GM12878 (cell line): ENCODE results near the gene MAP4K2. TPM values are rescaled to one million over a fixed set of nuclear protein-coding genes. Genes with fewer than 3 reads are reported as not detected.

ENCODE experiments used
- ATAC-seq: fragments of 200-7000 bp; cut with Tn5 transposase; 3 replicates; pipeline ENCODE4 v1.9.1; 2020; ENCODE audit warnings: mild to moderate bottlenecking, moderate library complexity
- BruUV-seq: library from RNA; stranded (reverse); fragments of 400-500 nt; replicated peaks from 2 replicates; lab custom pipeline; 2021; lab: Mats Ljungman, UMichigan
- CTCF ChIA-PET: fragments of 300-600 bp; sonication (Branson Sonifier 250); formaldehyde crosslinking; extraction: SDS; loops from one replicate; lab custom pipeline; 2021; ENCODE audit warnings: inconsistent platforms; lab: Yijun Ruan, JAX
- POLR2A ChIA-PET: fragments of 350-600 bp; formaldehyde crosslinking; extraction: SDS; loops from one replicate; lab custom pipeline; 2021; ENCODE audit warnings: inconsistent platforms; lab: Charles Lee
- RAD21 ChIA-PET: fragments of 300-600 bp; sonication (Branson Sonifier 250); formaldehyde crosslinking; loops from one replicate; lab custom pipeline; 2023; ENCODE audit warnings: antibody characterized with exemption; ENCODE audit not compliant: unreplicated experiment; lab: Charles Lee
- SMC1A ChIA-PET: fragments of 300-600 bp; sonication (Branson Sonifier 250); formaldehyde crosslinking; loops from one replicate; lab custom pipeline; 2023; ENCODE audit not compliant: unreplicated experiment, uncharacterized antibody; lab: Charles Lee
- DNase-seq: peaks from one replicate; pipeline ENCODE4 v3.0.0-alpha.2; 2011; ENCODE audit warnings: low read depth, low spot score
- FAIRE-seq: peaks from 3 replicates; lab custom pipeline; 2011; peaks lifted over from hg19 to GRCh38; lab: Jason Lieb, UNC
- H2AFZ ChIP-seq: 2 replicates; pipeline ENCODE4 v1.6.0; 2011; ENCODE audit warnings: low read depth, low read length, control low read depth; ENCODE audit not compliant: control insufficient read depth
- H3K27ac ChIP-seq: 2 replicates; pipeline ENCODE4 v1.5.1; 2011; ENCODE audit warnings: control low read depth; ENCODE audit not compliant: control insufficient read depth, insufficient read depth
- H3K27me3 ChIP-seq, 2 experiments: replicated peaks in 1 of 2; 2 replicates each; pipeline versions ENCODE4 v1.6.0 to v1.6.1; 2011; ENCODE audit warnings: low read length in 1 of 2; ENCODE audit not compliant: control insufficient read depth in 2 of 2, insufficient read depth in 2 of 2
- H3K36me3 ChIP-seq, 2 experiments: 2 replicates each; pipeline ENCODE4 v1.5.1; 2011; ENCODE audit warnings: low read length in 1 of 2; ENCODE audit not compliant: control insufficient read depth in 2 of 2, insufficient read depth in 2 of 2
- H3K4me1 ChIP-seq: 2 replicates; pipeline ENCODE4 v1.6.1; 2011; ENCODE audit warnings: mild to moderate bottlenecking, low read length, moderate library complexity, mixed read lengths; ENCODE audit not compliant: control insufficient read depth, insufficient read depth
- H3K4me2 ChIP-seq: 2 replicates; pipeline ENCODE4 v1.6.0; 2011; ENCODE audit warnings: control low read depth; ENCODE audit not compliant: control insufficient read depth, insufficient read depth
- H3K4me3 ChIP-seq: fragments of 200-600 bp; sonication (generic); 2 replicates; pipeline ENCODE4 v1.5.1; 2016
- H3K79me2 ChIP-seq: 2 replicates; pipeline ENCODE4 v1.6.0; 2011; ENCODE audit warnings: low read length; ENCODE audit not compliant: control insufficient read depth, insufficient read depth
- H3K9ac ChIP-seq: 2 replicates; pipeline ENCODE4 v1.8.0; 2011; ENCODE audit warnings: low read length, control low read depth, mixed read lengths; ENCODE audit not compliant: control insufficient read depth, insufficient read depth
- H3K9me3 ChIP-seq: replicated peaks from 3 replicates; pipeline ENCODE4 v1.5.1; 2011; ENCODE audit warnings: mild to moderate bottlenecking, low read length; ENCODE audit not compliant: control insufficient read depth, insufficient read depth
- H4K20me1 ChIP-seq: 2 replicates; pipeline ENCODE4 v1.6.0; 2011; ENCODE audit not compliant: control insufficient read depth, insufficient read depth
- BACH1 ChIP-seq: fragments of 450-650 bp; IDR thresholded peaks from 2 replicates; pipeline ENCODE4 v1.6.1; 2017; ENCODE audit warnings: mild to moderate bottlenecking, borderline replicate concordance
- FOS ChIP-seq: IDR thresholded peaks from 3 replicates; pipeline ENCODE4 v1.6.1; 2011; ENCODE audit warnings: borderline replicate concordance; ENCODE audit not compliant: insufficient read length; ENCODE audit errors: extremely low read depth
- NFIC ChIP-seq: IDR thresholded peaks from 2 replicates; pipeline ENCODE4 v1.6.1; 2012; ENCODE audit warnings: low read depth, mild to moderate bottlenecking, inconsistent platforms, low read length, moderate library complexity
- NFYA ChIP-seq: IDR thresholded peaks from 2 replicates; pipeline ENCODE4 v1.6.1; 2011; ENCODE audit warnings: low read depth, mild to moderate bottlenecking, low read length, improper control_type of control experiment, borderline replicate concordance
- RUNX3 ChIP-seq: IDR thresholded peaks from 2 replicates; pipeline ENCODE4 v1.6.1; 2012; ENCODE audit warnings: low read length, inconsistent platforms
- SMARCA5 ChIP-seq: fragments of 450-650 bp; IDR thresholded peaks from 2 replicates; pipeline ENCODE4 v1.6.1; 2017; ENCODE audit warnings: mild to moderate bottlenecking
- WRNIP1 ChIP-seq: IDR thresholded peaks from 2 replicates; pipeline ENCODE4 v1.6.1; 2011; ENCODE audit warnings: low read depth, low read length, improper control_type of control experiment, borderline replicate concordance
- ZSCAN29 ChIP-seq: fragments of 450-650 bp; IDR thresholded peaks from 2 replicates; pipeline ENCODE4 v1.6.1; 2017; ENCODE audit warnings: mild to moderate bottlenecking, moderate library complexity
- WGBS: methylation state at CpG from one replicate; pipeline ENCODE4 v1.1.6; 2016; ENCODE audit warnings: low lambda C conversion rate; ENCODE audit not compliant: insufficient replicate concordance, insufficient coverage; ENCODE audit errors: missing lambda C conversion rate; 5-methylcytosine and 5-hydroxymethylcytosine counted together
- in situ Hi-C: fragments of 300-500 bp; cut with MboI; formaldehyde crosslinking; loops from 9 replicates; pipeline ENCODE4 v1.14.3; 2018; ENCODE audit warnings: mixed read lengths
- intact Hi-C: fragments of 100-400 bp; cut with micrococcal nuclease; formaldehyde crosslinking; loops from one replicate; pipeline ENCODE4 v1.14.2; 2022; ENCODE audit not compliant: unreplicated experiment
- polyA plus RNA-seq, 11 experiments: library from polyadenylated mRNA; depleted of rRNA in 4 of 11; unstranded in 6 of 11; stranded (reverse) in 5 of 11; fragments of >200 nt; fragmentation: Nextera tagmentation in 4 of 11; fragmentation: Illumina TruSeq in 1 of 11; extraction: Ambion mirVana in 4 of 11; extraction: Trizol in 1 of 11; gene quantifications; 1 replicate in 1 of 11; 2 replicates in 10 of 11; pipeline versions ENCODE4 v1.2.1 to v1.2.3, GENCODE V29; 2011 to 2016; ENCODE audit warnings: inconsistent platforms in 2 of 11, missing spikeins in 2 of 11, low read depth in 1 of 11
- total RNA-seq, 4 experiments: library from RNA; depleted of rRNA in 3 of 4; stranded (reverse); fragments of >200 nt in 3 of 4; fragmentation: Illumina TruSeq in 1 of 4; extraction: Trizol in 1 of 4; gene quantifications; 2 replicates each; pipeline versions ENCODE4 v1.2.1 to v1.2.3, GENCODE V29; 2013 to 2021
- TF ChIP-seq, protein P1 (sequence below): fragments of 450-650 bp; IDR thresholded peaks from 2 replicates; pipeline ENCODE4 v1.6.1; 2017; ENCODE audit warnings: mild to moderate bottlenecking
- TF ChIP-seq, protein P2 (sequence below): IDR thresholded peaks from 2 replicates; pipeline ENCODE4 v1.6.1; 2011; ENCODE audit warnings: mild to moderate bottlenecking, low read depth, low read length, moderate library complexity; ENCODE audit not compliant: insufficient replicate concordance

MAP4K2 gene
- total and polyA plus RNA-seq, 10 of the 15 experiments (the other 5 are each of a cell fraction or from before 2014, with no cell fraction given): 0.98 to 78.1 (median 48.9) TPM

DNA sequence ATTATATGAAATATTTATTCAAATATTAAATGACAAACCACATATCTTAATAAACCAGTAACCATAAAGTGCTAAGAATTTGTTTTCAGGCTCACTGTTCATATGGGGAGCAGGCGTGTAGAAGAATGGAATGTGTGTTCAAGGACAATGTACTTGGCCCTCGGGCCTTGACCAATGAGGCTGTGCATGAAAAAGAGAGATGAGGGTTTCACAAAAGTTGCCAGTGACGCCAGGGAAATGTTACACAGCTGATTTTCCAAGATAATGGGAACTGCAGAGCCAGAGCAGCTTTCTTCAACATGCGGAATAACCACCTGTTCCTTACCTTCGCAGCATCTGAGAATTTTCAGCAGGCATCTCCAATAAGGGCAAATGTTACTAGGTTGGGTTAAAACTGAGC is 28.9 kb downstream of the MAP4K2 start:
- no peak for ATAC-seq
- Histone ChIP-seq H3K27me3 (no peaks in the 10 kb centered on the region), H4K20me1 (peaks cover 24% of the 10 kb centered on the region), H3K4me3 (0 out of 2 replicates have a peak overlapping the region, but pooled peaks have one; percentile 14), H3K36me3 (peaks cover 24 to 61% of the 10 kb centered on the region in 2 experiments), H2AFZ (no peak overlapping the region), H3K9ac (no peak overlapping the region), H3K4me2 (peak overlapping the region; percentile 80), H3K9me3 (no peaks in the 10 kb centered on the region; the same call in 2 of the 3 replicates), H3K27ac (no peak overlapping the region), H3K4me1 (peaks cover 36% of the 10 kb centered on the region), H3K79me2 (peaks cover 66% of the 10 kb centered on the region)
- in situ Hi-C loops (no loop called here), intact Hi-C loops (loop anchor here (10.0 kb wide), 1 partner anchor 341 kb away; the partner anchor contains the start of genes TM7SF2 and ZNHIT2)
- no peak for DNase-seq
- ChIA-PET RAD21 (interaction anchor here (1.1 to 2.1 kb wide), 2 partner anchors 35 to 86 kb away, joined by 4 to 5 read pairs; no protein-coding TSS in a partner anchor), SMC1A (interaction anchor here (1.4 kb wide), 1 partner anchor 555 kb away, joined by 3 read pairs; no protein-coding TSS in a partner anchor), POLR2A (no interaction called here), CTCF (interaction anchor here (0.6 to 2.7 kb wide), 5 partner anchors 9 to 34 kb away, joined by 3 to 15 read pairs (median 4); no protein-coding TSS in a partner anchor)
- no peak for FAIRE-seq
- 66% methylated on average over 5 of the region's 5 CpGs for WGBS
- BruUV-seq: no TSS peak
- TF ChIP-seq WRNIP1 (no peak), BACH1 (no peak), NFYA (no peak), SMARCA5 (no peak), FOS (no peak), ZSCAN29 (no peak), RUNX3 (no peak), NFIC (no peak)
- TF ChIP-seq, protein P1, sequence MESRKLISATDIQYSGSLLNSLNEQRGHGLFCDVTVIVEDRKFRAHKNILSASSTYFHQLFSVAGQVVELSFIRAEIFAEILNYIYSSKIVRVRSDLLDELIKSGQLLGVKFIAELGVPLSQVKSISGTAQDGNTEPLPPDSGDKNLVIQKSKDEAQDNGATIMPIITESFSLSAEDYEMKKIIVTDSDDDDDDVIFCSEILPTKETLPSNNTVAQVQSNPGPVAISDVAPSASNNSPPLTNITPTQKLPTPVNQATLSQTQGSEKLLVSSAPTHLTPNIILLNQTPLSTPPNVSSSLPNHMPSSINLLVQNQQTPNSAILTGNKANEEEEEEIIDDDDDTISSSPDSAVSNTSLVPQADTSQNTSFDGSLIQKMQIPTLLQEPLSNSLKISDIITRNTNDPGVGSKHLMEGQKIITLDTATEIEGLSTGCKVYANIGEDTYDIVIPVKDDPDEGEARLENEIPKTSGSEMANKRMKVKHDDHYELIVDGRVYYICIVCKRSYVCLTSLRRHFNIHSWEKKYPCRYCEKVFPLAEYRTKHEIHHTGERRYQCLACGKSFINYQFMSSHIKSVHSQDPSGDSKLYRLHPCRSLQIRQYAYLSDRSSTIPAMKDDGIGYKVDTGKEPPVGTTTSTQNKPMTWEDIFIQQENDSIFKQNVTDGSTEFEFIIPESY: no peak
- TF ChIP-seq, protein P2, sequence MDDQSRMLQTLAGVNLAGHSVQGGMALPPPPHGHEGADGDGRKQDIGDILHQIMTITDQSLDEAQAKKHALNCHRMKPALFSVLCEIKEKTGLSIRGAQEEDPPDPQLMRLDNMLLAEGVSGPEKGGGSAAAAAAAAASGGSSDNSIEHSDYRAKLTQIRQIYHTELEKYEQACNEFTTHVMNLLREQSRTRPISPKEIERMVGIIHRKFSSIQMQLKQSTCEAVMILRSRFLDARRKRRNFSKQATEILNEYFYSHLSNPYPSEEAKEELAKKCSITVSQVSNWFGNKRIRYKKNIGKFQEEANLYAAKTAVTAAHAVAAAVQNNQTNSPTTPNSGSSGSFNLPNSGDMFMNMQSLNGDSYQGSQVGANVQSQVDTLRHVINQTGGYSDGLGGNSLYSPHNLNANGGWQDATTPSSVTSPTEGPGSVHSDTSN: no peak
